T-helper 1 cell treated with Interleukin-12 subunit alpha and Interleukin-12 subunit beta and Interleukin-4 antibody, amounts not matched to agents 30 ng/mL and 1 ng/mL, for 36 hours (primary cell): ENCODE measurements around the gene MCEE. TPM values are rescaled to one million over a fixed set of nuclear protein-coding genes. Genes with fewer than 3 reads are reported as not detected.
"Not testable (repeated sequence)": the region's sequence is repeated elsewhere in the genome, so short reads cannot be mapped to it uniquely, and the experiment has no call there.

Experiments used
- intact Hi-C: fragments of 100-400 bp; cut with micrococcal nuclease; formaldehyde crosslinking; loops from one replicate; pipeline ENCODE4 v1.15.1; 2024
- total RNA-seq: library from RNA; stranded (reverse); gene quantifications from 2 replicates; pipeline ENCODE4 v1.2.3, GENCODE V29; 2022

Gene MCEE
- 16.3 and 17.4 TPM in 2 replicates for total RNA-seq

DNA sequence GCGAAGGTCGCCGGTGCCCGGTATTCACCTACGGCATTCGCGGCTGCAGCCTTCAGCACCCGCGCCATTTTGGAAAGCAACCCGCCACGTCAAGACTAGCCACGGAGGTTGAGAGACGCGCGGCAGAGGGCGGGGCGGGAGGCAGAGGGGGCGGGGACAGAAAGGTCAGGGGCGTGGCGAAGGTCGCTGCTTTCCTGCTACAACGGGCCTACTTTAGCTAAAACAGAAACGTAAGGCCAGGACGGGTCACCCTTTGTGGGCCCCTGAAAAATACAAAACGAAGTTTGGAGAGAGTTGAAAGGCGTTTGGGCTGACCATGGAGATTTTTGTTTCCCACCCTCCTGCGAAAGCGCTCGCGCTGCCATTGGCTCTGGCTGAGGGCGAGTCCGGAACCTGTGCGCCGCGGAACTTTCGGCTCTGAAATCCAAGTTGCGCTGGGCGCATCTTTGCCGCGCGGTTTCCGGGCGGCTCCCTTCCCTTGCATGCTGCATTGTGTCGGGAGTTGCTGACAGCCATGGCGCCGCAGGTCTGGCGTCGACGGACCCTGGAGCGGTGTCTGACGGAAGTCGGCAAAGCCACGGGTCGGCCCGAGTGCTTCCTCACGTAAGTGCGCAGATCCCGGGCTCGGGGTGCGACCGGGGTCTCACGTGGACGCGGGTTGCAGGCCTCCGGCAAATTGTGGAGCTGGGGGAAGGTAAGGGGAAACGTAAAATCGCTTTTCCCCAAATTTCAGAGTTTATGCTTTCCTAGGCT is at the start of gene MCEE, which contains the start of gene MPHOSPH10:
Gene MCEE, minus strand, starts transcription at position 78 of the 753 bp plus-strand sequence. Its CDS starts 10 bp downstream, at position 68.
Gene MPHOSPH10, plus strand, starts transcription at position 483 of the 753 bp plus-strand sequence. Its CDS starts 32 bp downstream, at position 515.
- intact Hi-C loops, result loop anchor here (1.0 to 10.0 kb wide), 14 partner anchors 30 to 1486 kb away; partner anchors contain the start of genes ANKRD53, NAGK, PAIP2B and SNRPG

DNA sequence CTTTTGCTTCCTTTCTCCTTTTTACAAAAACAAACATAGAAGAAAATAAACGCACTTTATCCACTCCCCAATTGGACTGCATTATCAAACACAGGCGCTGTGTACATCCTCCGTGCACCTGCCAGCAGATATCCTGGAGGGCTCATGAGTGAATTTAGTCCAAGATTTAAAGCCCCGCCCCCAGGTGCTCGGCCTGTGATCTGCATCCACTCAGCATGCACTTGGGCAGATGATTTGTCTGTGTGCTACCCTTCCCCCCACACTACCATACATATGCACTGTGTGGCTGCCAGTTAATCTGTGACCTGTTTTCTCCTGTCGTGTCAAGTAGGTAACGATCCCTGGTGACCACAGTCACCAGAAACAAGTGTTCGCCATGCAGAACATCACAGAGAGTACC is 48.8 kb upstream of the MCEE start:
- intact Hi-C loops, result not testable (repeated sequence)

DNA sequence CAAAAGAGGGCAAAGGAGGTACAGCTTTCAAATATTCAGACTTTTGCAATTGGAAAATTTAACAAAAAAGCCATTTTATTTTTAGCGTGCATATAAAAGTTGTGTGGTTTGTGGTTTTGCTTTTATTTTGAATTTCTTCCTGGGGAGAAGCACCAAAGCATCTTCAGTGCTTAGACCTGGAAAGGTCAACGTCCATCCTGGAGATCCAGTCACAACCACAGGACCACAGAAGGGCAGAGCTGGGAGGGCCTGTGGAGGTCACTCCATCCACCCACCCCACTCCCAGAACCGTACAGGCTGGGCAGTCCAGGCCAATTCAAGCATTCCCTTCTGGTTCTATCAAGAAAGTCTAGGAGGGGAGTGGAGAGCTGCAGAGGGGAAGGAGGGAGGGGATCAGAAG is 44.2 kb upstream of the MCEE start:
- intact Hi-C loops, result no loop called here

- intact Hi-C loops, result no loop called here
These were observed 43.1 kb upstream of the MCEE start for GRCh38 chr2:71173096-71173495.

- intact Hi-C loops, result no loop called here
These were observed 36.8 kb upstream of the MCEE start for GRCh38 chr2:71166812-71167211.

DNA sequence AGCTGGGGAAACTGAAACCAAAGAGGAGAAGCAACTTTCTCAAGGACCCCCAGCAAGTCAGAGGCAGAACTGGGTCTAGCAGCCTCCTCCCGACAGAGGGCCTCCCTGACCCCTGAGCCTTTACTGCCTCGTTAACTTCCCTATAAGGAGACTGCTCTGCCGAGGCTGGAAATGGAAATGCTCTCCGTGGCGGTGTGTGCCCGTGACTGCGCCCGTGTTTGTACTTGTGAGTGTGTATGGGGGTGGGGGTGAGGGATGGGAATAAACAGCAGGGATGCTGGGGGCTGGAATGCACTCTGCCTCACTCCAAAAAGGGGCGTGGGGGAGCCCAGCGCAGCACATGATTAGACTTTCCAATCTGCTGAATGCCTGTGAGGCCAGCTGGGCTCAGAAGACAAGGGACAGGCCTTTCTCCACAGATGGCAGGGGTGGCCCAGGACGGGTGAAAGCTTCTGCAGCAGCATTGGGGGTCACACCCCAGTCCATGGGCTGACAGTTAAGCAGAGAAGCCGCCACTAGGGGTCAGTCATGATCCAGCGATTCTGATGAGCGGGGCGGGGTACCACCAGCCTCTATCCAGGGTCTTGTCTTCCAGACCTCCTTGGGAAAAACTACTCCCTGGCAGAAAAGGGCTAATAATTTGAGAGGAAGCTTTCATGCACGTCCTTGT is 27.2 kb upstream of the MCEE start:
- intact Hi-C loops, result loop anchor here (1.0 to 10.0 kb wide), 2 partner anchors 138 to 353 kb away; no protein-coding TSS in a partner anchor

- intact Hi-C loops, result loop anchor here (10.0 kb wide), 1 partner anchor 138 kb away; no protein-coding TSS in a partner anchor
These were observed 26.5 kb upstream of the MCEE start for GRCh38 chr2:71156573-71156972.

GRCh38 chr2:71155846-71156245 is 25.8 kb upstream of the MCEE start:
- intact Hi-C loops, result loop anchor here (1.0 to 10.0 kb wide), 3 partner anchors 107 to 139 kb away; no protein-coding TSS in a partner anchor

DNA sequence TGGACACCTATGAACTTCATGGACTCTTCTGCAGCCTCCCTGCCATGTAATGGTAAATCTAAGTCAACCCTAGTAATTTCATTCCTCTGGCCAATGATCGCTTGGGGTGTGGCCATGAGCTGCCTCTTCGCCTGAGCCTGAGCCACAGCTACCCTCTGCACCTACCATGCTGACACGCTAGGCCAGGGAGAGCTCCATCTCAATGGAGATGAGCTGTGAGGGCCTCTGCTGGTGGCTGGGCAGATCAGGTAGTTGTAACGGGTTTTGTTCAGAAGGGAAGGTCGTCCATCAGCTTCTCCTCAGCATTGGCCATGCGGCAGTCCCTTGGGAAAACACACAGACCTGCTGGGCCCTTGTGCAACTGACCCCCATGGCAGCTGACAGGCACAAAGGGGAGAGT is 24.8 kb upstream of the MCEE start:
- intact Hi-C loops, result loop anchor here (1.0 to 10.0 kb wide), 3 partner anchors 105 to 140 kb away; no protein-coding TSS in a partner anchor

GRCh38 chr2:71154279-71154678 is 24.2 kb upstream of the MCEE start:
- intact Hi-C loops, result loop anchor here (10.0 kb wide), 1 partner anchor 141 kb away; no protein-coding TSS in a partner anchor

DNA sequence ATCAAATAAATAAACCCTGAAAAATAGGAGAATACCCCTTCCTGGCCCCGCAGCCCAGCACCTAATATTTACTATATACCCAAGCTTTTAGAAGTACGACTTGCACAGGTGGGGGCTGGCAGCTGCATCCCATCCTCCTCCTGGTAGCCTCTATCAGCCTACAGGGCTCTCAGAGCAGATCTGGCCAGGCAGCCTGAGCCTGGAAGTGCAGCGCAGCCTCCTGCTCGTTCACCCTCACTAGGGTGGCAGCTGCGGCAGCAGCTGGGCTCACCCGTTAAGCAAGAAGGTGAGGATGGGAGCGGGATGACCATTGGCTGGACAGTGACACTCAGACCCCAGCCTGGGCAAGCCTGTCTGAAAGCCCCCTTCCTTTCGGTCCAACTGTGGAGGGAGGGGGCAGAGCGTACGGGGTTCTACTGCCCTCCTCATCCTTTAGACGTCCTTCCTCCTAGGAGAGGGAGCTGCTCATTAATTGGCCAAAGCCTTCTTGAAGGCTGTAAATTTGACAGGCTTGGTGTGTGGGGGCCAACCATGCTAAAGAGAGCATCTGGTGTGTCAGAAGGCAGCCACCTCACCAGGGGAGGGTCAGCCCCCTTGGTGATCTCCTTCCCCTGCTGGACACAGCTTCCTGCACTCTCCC is 23.7 kb upstream of the MCEE start:
- intact Hi-C loops, result loop anchor here (10.0 kb wide), 1 partner anchor 141 kb away; no protein-coding TSS in a partner anchor

DNA sequence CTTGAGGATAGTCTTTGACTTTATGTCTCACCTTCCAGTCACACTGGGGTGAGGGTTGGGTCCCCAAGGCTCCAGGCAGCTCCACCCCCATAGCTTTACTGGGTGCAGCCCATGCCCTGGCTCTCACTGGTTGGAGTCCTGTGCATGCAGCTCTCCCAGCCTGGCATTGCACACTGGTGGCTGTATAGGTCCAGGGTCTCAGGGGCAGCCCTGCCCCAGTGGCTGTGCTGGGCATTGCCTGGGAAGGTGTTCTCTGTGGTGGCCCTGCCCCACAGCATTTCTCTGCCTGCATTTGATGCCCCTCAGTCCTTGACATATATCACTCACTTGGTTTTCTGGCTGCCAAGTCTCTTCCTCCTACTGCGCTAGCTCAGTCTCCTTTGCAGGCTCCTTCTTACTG is 21.6 kb upstream of the MCEE start:
- intact Hi-C loops, result loop anchor here (10.0 kb wide), 1 partner anchor 143 kb away; no protein-coding TSS in a partner anchor

GRCh38 chr2:71150082-71150816 is 20.2 kb upstream of the MCEE start:
- intact Hi-C loops, result loop anchor here (10.0 kb wide), 1 partner anchor 145 kb away; no protein-coding TSS in a partner anchor

DNA sequence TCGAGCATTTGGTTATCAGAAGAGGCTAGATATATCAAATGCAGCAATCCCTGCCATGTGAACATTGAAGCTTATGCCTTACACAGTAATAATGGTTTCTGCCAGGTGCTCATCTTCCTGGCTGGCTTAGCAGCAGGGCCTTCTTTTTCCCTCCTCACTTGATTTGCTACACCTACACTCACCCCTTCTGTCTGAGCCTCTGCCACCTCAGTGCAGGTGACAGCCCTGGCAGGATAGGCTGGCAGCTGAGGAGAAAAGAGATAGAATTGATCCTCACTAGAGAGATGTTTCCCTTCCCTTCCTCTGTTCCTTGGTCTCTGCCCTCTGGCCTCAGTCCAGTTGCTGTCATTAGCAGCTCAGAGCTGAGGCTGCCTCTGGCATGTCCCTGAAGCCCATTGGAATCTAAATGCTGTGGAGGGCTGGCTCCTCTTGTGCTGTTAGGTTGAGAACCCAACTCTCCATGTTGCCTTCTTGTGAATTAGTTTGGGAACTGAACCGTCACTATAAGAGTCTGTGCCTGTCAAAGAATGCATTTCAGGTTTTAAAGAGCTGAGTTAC is 18.6 kb upstream of the MCEE start:
- intact Hi-C loops, result no loop called here

DNA sequence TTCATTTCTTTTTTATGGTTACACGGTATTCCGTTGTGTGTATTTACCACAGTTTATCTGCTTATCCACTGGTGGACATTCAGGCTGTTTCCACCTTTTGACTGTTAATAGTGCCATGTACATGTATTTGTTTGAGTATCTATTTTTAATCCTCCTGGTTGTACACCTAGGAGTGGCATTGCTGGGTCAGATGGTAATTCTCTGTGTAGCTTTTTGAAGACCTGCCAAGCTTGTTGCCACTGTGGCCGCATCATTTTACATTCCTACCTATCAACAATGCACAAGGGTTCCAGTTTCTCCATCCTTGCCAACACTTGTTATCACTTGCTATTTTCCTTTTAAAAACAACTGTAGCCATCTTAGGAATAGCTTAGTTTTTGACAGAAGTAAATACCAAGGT is 13.8 kb upstream of the MCEE start:
- intact Hi-C loops, result no loop called here

DNA sequence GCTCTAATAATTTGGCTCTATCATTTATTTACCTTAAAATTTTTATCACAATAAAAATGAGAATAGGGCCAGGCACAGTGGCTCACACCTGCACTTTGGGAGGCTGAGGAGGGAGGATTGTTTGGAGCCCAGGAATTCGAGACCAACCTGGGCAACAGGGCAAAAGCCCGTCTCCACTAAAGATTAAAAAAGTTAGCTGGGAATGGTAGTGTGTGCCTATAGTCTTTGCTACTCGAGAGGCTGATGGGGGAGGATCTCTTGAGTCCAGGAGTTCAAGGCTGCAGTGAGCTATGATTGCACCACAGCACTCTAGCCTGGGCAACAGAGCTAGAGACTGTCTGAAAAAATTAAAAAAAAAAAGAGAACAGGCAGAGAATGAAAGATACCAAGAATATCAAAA is 6.1 kb upstream of the MCEE start:
- intact Hi-C loops, result loop anchor here (10.0 kb wide), 1 partner anchor 841 kb away; the partner anchor contains the start of gene SNRPG

DNA sequence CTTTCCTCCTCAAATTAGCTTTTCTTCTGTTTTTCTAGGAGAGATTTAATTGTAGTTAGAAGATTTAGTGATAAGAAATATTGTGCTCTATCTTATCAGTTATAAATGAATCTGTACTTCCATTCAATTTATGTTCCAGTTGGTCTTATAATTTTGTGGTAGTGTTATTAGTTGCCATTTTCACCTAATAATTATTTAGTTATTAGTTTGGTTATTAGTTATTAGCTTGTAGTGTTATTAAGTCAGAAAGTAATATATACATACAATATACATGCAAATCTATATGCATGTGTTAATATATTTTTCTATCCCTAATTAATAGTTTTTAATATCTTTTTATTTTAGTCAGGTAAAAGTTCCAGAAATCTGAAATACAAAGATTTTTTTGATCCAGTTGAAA is 3.6 kb upstream of the MCEE start:
- intact Hi-C loops, result loop anchor here (5.0 to 10.0 kb wide), 4 partner anchors 156 to 886 kb away; partner anchors contain the start of genes ANKRD53, SNRPG and TIA1

GRCh38 chr2:71131387-71132166 is 1.5 kb upstream of the MCEE start:
- intact Hi-C loops, result loop anchor here (2.0 to 10.0 kb wide), 5 partner anchors 154 to 1487 kb away; partner anchors contain the start of genes ANKRD53, SNRPG and TIA1

- intact Hi-C loops, result loop anchor here (1.0 to 10.0 kb wide), 14 partner anchors 31 to 1486 kb away; partner anchors contain the start of genes ANKRD53, NAGK, PAIP2B and SNRPG
These were observed 846 bp upstream of the MCEE start for GRCh38 chr2:71130905-71131244.
